WTC11 (cell line): ENCODE measurements around the gene COL5A1. TPM values are rescaled to one million over a fixed set of nuclear protein-coding genes. Genes with fewer than 3 reads are reported as not detected.

Experiments used
- ATAC-seq: fragments of 200-7000 bp; cut with Tn5 transposase; 2 replicates; pipeline ENCODE4 v1.10.0; 2021; ENCODE audit warnings: mild to moderate bottlenecking, moderate library complexity
- CTCF ChIA-PET: fragments of 300-600 bp; sonication (Branson Sonifier 250); formaldehyde crosslinking; loops from one replicate; lab custom pipeline; 2021; ENCODE audit warnings: antibody characterized with exemption; lab: Charles Lee
- POLR2A ChIA-PET: fragments of 350-600 bp; sonication (Branson Sonifier 250); formaldehyde crosslinking; loops from one replicate; lab custom pipeline; 2021; ENCODE audit warnings: antibody characterized with exemption; lab: Charles Lee
- DNase-seq: peaks from one replicate; pipeline ENCODE4 v3.0.0; 2021; ENCODE audit warnings: low spot score
- H3K27ac Mint-ChIP-seq: 2 replicates; pipeline ENCODE4 v1.8.0; 2021; ENCODE audit warnings: mixed read lengths
- H3K27me3 Mint-ChIP-seq: 2 replicates; pipeline ENCODE4 v1.8.0; 2021; ENCODE audit warnings: low read depth, mild to moderate bottlenecking, moderate library complexity, mixed read lengths
- H3K36me3 Mint-ChIP-seq: 2 replicates; pipeline ENCODE4 v1.8.0; 2021; ENCODE audit warnings: mixed read lengths
- H3K4me1 Mint-ChIP-seq: 2 replicates; pipeline ENCODE4 v1.8.0; 2022; ENCODE audit warnings: mixed read lengths
- H3K4me3 Mint-ChIP-seq: 2 replicates; pipeline ENCODE4 v1.8.0; 2021; ENCODE audit warnings: mild to moderate bottlenecking, moderate library complexity, mixed read lengths
- H3K9me3 Mint-ChIP-seq: 2 replicates; pipeline ENCODE4 v1.8.0; 2021; ENCODE audit warnings: mixed read lengths
- ATF1 ChIP-seq: sonication (generic); formaldehyde crosslinking; IDR thresholded peaks from 2 replicates; pipeline ENCODE4 v1.8.1; 2023; ENCODE audit warnings: mild to moderate bottlenecking, moderate library complexity, missing genetic modification reagents
- E2F1 ChIP-seq: sonication (generic); formaldehyde crosslinking; IDR thresholded peaks from 2 replicates; pipeline ENCODE4 v1.8.0; 2022; ENCODE audit warnings: mild to moderate bottlenecking, missing genetic modification reagents
- EMX1 ChIP-seq: fragments of 250-450 bp; sonication (Bioruptor Pico); IDR thresholded peaks from 2 replicates; pipeline ENCODE4 v1.8.0; 2021; ENCODE audit warnings: mild to moderate bottlenecking
- ESRRA ChIP-seq: sonication (generic); formaldehyde crosslinking; IDR thresholded peaks from 2 replicates; pipeline ENCODE4 v1.8.1; 2022; ENCODE audit warnings: mild to moderate bottlenecking, missing genetic modification reagents, borderline replicate concordance
- FOXJ3 ChIP-seq: sonication (generic); formaldehyde crosslinking; IDR thresholded peaks from 2 replicates; pipeline ENCODE4 v1.9.0; 2021; ENCODE audit warnings: missing genetic modification reagents, mild to moderate bottlenecking, borderline replicate concordance
- FOXP1 ChIP-seq: sonication (generic); formaldehyde crosslinking; IDR thresholded peaks from 2 replicates; pipeline ENCODE4 v1.8.0; 2022; ENCODE audit warnings: missing genetic modification reagents, mild to moderate bottlenecking, moderate library complexity, borderline replicate concordance
- HMGA2 ChIP-seq: fragments of 250-450 bp; sonication (Bioruptor Pico); IDR thresholded peaks from 2 replicates; pipeline ENCODE4 v1.4.0; 2021; ENCODE audit warnings: mild to moderate bottlenecking, moderate library complexity
- KAT7 ChIP-seq: sonication (generic); formaldehyde crosslinking; IDR thresholded peaks from 2 replicates; pipeline ENCODE4 v1.8.1; 2023; ENCODE audit warnings: missing genetic modification reagents, mild to moderate bottlenecking, borderline replicate concordance
- MLX ChIP-seq: sonication (generic); formaldehyde crosslinking; IDR thresholded peaks from 2 replicates; pipeline ENCODE4 v1.8.1; 2023; ENCODE audit warnings: mild to moderate bottlenecking, missing genetic modification reagents, moderate library complexity
- MXD4 ChIP-seq: fragments of 250-450 bp; sonication (Bioruptor Pico); IDR thresholded peaks from 2 replicates; pipeline ENCODE4 v1.8.0; 2021; ENCODE audit warnings: mild to moderate bottlenecking, moderate library complexity, borderline replicate concordance
- NR3C1 ChIP-seq: sonication (generic); formaldehyde crosslinking; conservative IDR thresholded peaks from 2 replicates; pipeline ENCODE4 v1.8.1; 2023; ENCODE audit warnings: low read depth, mild to moderate bottlenecking, missing genetic modification reagents
- OVOL2 ChIP-seq: fragments of 250-450 bp; sonication (Bioruptor Pico); IDR thresholded peaks from 2 replicates; pipeline ENCODE4 v1.9.0; 2021; ENCODE audit warnings: mild to moderate bottlenecking, borderline replicate concordance
- SMAD3 ChIP-seq: sonication (generic); formaldehyde crosslinking; IDR thresholded peaks from 2 replicates; pipeline ENCODE4 v1.8.0; 2022; ENCODE audit warnings: missing genetic modification reagents, mild to moderate bottlenecking, borderline replicate concordance
- SOX15 ChIP-seq: fragments of 250-450 bp; sonication (Bioruptor Pico); IDR thresholded peaks from 2 replicates; pipeline ENCODE4 v1.9.0; 2021; ENCODE audit warnings: mild to moderate bottlenecking
- TEAD1 ChIP-seq: sonication (generic); formaldehyde crosslinking; IDR thresholded peaks from 2 replicates; pipeline ENCODE4 v1.8.0; 2022; ENCODE audit warnings: mild to moderate bottlenecking, missing genetic modification reagents
- TP53 ChIP-seq: sonication (generic); formaldehyde crosslinking; IDR thresholded peaks from 2 replicates; pipeline ENCODE4 v1.8.1; 2023; ENCODE audit warnings: mild to moderate bottlenecking, missing genetic modification reagents
- ZNF232 ChIP-seq: sonication (generic); formaldehyde crosslinking; IDR thresholded peaks from 2 replicates; pipeline ENCODE4 v1.8.0; 2022; ENCODE audit warnings: mild to moderate bottlenecking, missing genetic modification reagents
- total RNA-seq: library from RNA; stranded (reverse); gene quantifications from 3 replicates; pipeline ENCODE4 v1.2.3, GENCODE V29; 2021
- TF ChIP-seq, protein P1 (sequence below): sonication (generic); formaldehyde crosslinking; IDR thresholded peaks from 2 replicates; pipeline ENCODE4 v1.8.0; 2022; ENCODE audit warnings: mild to moderate bottlenecking, missing genetic modification reagents
- TF ChIP-seq, protein P2 (sequence below): sonication (generic); formaldehyde crosslinking; IDR thresholded peaks from 2 replicates; pipeline ENCODE4 v1.8.1; 2023; ENCODE audit warnings: mild to moderate bottlenecking, moderate library complexity, missing genetic modification reagents
- TF ChIP-seq, protein P3 (sequence below): sonication (generic); formaldehyde crosslinking; IDR thresholded peaks from 2 replicates; pipeline ENCODE4 v1.8.1; 2023; ENCODE audit warnings: mild to moderate bottlenecking, missing genetic modification reagents
- TF ChIP-seq, protein P4 (sequence below): fragments of 250-450 bp; sonication (Bioruptor Pico); IDR thresholded peaks from 2 replicates; pipeline ENCODE4 v1.8.0; 2021; ENCODE audit warnings: mild to moderate bottlenecking
- TF ChIP-seq, protein P5 (sequence below): fragments of 250-450 bp; sonication (Bioruptor Pico); conservative IDR thresholded peaks from 2 replicates; pipeline ENCODE4 v1.9.0; 2021; ENCODE audit warnings: mild to moderate bottlenecking
- TF ChIP-seq, protein P6 (sequence below): fragments of 200-600 bp; IDR thresholded peaks from 2 replicates; pipeline ENCODE4 v1.8.0; 2022; ENCODE audit warnings: antibody characterized with exemption

The COL5A1 gene
- total RNA-seq, 1 experiment from 2014 or later: 13.5 TPM

GRCh38 chr9:134887219-134887618, 245.6 kb downstream of the COL5A1 start:
- Mint-ChIP-seq H3K27ac (no peak overlapping the region), H3K4me1 (no peaks in the 10 kb centered on the region), H3K36me3 (no peaks in the 10 kb centered on the region), H3K9me3 (no peaks in the 10 kb centered on the region), H3K4me3 (no peak overlapping the region), H3K27me3 (no peaks in the 10 kb centered on the region)
- TF ChIP-seq HMGA2 (CRISPR knock-in tag) (no peak), ESRRA (no peak), TEAD1 (CRISPR knock-in tag) (no peak), MXD4 (CRISPR knock-in tag) (no peak), EMX1 (CRISPR knock-in tag) (no peak)
- TF ChIP-seq, protein P1, sequence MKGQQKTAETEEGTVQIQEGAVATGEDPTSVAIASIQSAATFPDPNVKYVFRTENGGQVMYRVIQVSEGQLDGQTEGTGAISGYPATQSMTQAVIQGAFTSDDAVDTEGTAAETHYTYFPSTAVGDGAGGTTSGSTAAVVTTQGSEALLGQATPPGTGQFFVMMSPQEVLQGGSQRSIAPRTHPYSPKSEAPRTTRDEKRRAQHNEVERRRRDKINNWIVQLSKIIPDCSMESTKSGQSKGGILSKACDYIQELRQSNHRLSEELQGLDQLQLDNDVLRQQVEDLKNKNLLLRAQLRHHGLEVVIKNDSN (CRISPR knock-in tag): no peak
- TF ChIP-seq, protein P2, sequence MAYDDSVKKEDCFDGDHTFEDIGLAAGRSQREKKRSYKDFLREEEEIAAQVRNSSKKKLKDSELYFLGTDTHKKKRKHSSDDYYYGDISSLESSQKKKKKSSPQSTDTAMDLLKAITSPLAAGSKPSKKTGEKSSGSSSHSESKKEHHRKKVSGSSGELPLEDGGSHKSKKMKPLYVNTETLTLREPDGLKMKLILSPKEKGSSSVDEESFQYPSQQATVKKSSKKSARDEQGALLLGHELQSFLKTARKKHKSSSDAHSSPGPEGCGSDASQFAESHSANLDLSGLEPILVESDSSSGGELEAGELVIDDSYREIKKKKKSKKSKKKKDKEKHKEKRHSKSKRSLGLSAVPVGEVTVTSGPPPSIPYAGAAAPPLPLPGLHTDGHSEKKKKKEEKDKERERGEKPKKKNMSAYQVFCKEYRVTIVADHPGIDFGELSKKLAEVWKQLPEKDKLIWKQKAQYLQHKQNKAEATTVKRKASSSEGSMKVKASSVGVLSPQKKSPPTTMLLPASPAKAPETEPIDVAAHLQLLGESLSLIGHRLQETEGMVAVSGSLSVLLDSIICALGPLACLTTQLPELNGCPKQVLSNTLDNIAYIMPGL: no peak
- TF ChIP-seq, protein P3, sequence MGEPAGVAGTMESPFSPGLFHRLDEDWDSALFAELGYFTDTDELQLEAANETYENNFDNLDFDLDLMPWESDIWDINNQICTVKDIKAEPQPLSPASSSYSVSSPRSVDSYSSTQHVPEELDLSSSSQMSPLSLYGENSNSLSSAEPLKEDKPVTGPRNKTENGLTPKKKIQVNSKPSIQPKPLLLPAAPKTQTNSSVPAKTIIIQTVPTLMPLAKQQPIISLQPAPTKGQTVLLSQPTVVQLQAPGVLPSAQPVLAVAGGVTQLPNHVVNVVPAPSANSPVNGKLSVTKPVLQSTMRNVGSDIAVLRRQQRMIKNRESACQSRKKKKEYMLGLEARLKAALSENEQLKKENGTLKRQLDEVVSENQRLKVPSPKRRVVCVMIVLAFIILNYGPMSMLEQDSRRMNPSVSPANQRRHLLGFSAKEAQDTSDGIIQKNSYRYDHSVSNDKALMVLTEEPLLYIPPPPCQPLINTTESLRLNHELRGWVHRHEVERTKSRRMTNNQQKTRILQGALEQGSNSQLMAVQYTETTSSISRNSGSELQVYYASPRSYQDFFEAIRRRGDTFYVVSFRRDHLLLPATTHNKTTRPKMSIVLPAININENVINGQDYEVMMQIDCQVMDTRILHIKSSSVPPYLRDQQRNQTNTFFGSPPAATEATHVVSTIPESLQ (CRISPR knock-in tag): no peak
- CTCF ChIA-PET: interaction anchor here (1.0 kb wide), 1 partner anchor 48 kb away, joined by 4 read pairs; no protein-coding TSS in a partner anchor
- no peak for ATAC-seq
- no peak for DNase-seq
- POLR2A ChIA-PET: no interaction called here

DNA sequence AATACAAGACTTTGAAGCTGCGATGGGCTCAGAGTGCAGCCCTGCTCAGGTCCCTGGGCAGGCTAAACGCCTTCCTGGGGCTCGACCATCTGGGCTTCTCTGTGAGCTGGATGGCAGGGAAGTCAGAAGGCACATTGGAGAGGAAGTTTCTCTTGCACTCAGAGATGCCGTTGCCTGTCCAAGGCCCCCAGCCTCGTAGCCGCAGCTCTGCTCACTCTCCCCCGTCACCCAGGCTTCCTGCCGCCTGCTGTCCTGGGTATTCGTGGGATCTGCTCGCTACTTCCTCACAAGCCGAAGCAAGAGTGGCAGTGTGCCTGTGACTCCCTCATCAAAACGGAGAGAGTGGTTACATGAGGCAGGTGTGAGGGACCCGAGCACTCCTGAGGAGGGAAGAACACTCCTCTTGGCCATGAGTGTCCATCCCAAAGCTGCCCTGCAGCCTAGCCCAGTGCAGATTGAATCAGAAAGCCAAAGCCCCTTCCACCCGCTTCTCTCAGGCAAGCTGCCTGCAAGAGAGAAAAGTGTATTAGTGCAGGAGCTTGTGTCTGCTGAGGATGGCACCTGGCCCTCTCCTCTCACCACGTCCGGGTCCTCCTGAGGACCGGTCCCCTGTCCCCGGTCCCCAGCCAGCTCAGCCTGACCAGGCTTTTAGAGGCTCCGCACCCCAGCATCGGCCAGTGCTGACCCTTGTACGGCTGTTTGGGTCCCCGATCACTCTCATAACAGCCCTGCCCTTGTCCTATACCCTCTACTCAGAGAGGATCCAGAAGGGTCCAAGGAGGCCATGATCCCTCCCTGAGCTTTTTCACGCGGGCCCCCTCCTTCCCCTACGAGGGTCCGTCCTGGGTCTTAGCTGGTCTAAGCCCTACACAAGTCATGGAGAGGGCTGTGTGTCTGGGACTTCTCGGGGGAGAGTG, 246.3 kb downstream of the COL5A1 start:
- Mint-ChIP-seq H3K27me3 (no peaks in the 10 kb centered on the region), H3K9me3 (no peaks in the 10 kb centered on the region), H3K36me3 (no peaks in the 10 kb centered on the region), H3K4me1 (no peaks in the 10 kb centered on the region), H3K4me3 (no peak overlapping the region), H3K27ac (no peak overlapping the region)
- POLR2A ChIA-PET: no interaction called here
- ATAC-seq (no peak), DNase-seq (peak; percentile 5)
- TF ChIP-seq ZNF232 (no peak), FOXP1 (no peak), HMGA2 (CRISPR knock-in tag) (no peak), NR3C1 (CRISPR knock-in tag) (no peak), FOXJ3 (CRISPR knock-in tag) (no peak), E2F1 (no peak), TP53 (CRISPR knock-in tag) (no peak), SMAD3 (CRISPR knock-in tag) (no peak), ATF1 (CRISPR knock-in tag) (no peak), MLX (no peak), KAT7 (CRISPR knock-in tag) (no peak), OVOL2 (CRISPR knock-in tag) (no peak), SOX15 (CRISPR knock-in tag) (no peak)
- TF ChIP-seq, protein P4, sequence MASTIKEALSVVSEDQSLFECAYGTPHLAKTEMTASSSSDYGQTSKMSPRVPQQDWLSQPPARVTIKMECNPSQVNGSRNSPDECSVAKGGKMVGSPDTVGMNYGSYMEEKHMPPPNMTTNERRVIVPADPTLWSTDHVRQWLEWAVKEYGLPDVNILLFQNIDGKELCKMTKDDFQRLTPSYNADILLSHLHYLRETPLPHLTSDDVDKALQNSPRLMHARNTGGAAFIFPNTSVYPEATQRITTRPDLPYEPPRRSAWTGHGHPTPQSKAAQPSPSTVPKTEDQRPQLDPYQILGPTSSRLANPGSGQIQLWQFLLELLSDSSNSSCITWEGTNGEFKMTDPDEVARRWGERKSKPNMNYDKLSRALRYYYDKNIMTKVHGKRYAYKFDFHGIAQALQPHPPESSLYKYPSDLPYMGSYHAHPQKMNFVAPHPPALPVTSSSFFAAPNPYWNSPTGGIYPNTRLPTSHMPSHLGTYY (CRISPR knock-in tag): no peak
- TF ChIP-seq, protein P5, sequence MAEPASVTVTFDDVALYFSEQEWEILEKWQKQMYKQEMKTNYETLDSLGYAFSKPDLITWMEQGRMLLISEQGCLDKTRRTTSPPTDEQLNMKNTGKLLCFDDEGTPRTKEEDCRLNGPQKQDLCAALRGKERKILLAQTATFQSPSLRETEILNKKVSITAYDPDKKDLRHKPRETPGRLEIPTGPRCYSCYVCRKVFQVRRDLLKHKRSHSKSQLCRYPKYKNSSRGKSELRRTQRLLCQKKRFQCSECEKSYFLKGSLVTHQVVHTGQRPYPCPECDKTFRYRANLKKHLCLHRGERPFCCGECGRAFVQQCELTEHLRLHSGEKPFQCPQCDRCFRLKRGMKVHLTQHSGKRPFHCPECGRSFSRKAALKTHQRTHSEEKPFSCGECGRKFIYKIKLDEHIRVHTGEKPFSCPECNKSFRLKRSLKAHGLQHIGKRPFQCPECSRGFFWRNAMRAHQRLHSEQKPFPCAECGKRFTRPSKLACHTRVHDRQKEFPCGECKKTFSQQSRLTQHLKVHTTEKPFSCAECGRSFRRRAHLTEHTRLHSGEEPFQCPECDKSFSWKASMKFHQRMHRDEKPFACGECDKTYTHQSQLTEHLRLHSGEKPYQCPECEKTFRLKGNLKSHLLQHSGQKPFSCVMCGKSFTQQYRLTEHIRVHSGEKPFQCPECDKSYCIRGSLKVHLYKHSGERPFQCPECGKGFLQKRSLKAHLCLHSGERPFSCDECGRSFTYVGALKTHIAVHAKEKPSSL (CRISPR knock-in tag): no peak
- TF ChIP-seq, protein P6, sequence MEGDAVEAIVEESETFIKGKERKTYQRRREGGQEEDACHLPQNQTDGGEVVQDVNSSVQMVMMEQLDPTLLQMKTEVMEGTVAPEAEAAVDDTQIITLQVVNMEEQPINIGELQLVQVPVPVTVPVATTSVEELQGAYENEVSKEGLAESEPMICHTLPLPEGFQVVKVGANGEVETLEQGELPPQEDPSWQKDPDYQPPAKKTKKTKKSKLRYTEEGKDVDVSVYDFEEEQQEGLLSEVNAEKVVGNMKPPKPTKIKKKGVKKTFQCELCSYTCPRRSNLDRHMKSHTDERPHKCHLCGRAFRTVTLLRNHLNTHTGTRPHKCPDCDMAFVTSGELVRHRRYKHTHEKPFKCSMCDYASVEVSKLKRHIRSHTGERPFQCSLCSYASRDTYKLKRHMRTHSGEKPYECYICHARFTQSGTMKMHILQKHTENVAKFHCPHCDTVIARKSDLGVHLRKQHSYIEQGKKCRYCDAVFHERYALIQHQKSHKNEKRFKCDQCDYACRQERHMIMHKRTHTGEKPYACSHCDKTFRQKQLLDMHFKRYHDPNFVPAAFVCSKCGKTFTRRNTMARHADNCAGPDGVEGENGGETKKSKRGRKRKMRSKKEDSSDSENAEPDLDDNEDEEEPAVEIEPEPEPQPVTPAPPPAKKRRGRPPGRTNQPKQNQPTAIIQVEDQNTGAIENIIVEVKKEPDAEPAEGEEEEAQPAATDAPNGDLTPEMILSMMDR: no peak
- CTCF ChIA-PET: interaction anchor here (1.0 kb wide), 1 partner anchor 48 kb away, joined by 4 read pairs; no protein-coding TSS in a partner anchor
